Measurements from ENCODE around the gene EFNA1.

GRCh38 chr1:155107309-155108264 is 20.1 kb upstream of the EFNA1 start:
- TF ChIP-seq, protein P1, sequence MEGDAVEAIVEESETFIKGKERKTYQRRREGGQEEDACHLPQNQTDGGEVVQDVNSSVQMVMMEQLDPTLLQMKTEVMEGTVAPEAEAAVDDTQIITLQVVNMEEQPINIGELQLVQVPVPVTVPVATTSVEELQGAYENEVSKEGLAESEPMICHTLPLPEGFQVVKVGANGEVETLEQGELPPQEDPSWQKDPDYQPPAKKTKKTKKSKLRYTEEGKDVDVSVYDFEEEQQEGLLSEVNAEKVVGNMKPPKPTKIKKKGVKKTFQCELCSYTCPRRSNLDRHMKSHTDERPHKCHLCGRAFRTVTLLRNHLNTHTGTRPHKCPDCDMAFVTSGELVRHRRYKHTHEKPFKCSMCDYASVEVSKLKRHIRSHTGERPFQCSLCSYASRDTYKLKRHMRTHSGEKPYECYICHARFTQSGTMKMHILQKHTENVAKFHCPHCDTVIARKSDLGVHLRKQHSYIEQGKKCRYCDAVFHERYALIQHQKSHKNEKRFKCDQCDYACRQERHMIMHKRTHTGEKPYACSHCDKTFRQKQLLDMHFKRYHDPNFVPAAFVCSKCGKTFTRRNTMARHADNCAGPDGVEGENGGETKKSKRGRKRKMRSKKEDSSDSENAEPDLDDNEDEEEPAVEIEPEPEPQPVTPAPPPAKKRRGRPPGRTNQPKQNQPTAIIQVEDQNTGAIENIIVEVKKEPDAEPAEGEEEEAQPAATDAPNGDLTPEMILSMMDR (IDR thresholded peaks at IDR 0.05) = no peak
- TF ChIP-seq POLR2A (IDR thresholded peaks at IDR 0.05) = no peak

Measured in heart left ventricle (tissue), 13 donors.